Adrenal gland (tissue), 5 donors: ENCODE results near the gene TNFRSF18.

Source experiments
- CTCF ChIP-seq, 6 experiments: fragments of 450-650 bp in 4 of 6; fragments of 200-600 bp in 2 of 6; sonication (generic) in 1 of 6; IDR thresholded peaks; 1 replicate in 5 of 6; 2 replicates in 1 of 6; pipeline versions ENCODE4 v1.5.1 to v1.8.0; 2016 to 2021; ENCODE audit warnings: antibody characterized with exemption in 6 of 6, mild to moderate bottlenecking in 2 of 6, moderate library complexity in 1 of 6
- POLR2A ChIP-seq, 2 donors: fragments of 450-650 bp; IDR thresholded peaks; one replicate each; pipeline ENCODE4 v1.6.1; 2017; ENCODE audit warnings: antibody characterized with exemption in 2 of 2, mild to moderate bottlenecking in 2 of 2, moderate library complexity in 1 of 2
- donor health status: DM: no; HTN: no; CAD: no.

- TF ChIP-seq CTCF (IDR thresholded peaks at IDR 0.05): no peak
- no peak for TF ChIP-seq POLR2A (IDR thresholded peaks at IDR 0.05)
Observed at GRCh38 chr1:1238702-1239178, 32.3 kb upstream of the TNFRSF18 start.
